NCI-H1105 treated with DMSO at 0.1 percent for 48 hours (cell line): ENCODE data around the gene COL23A1.
A peak's percentile ranks its signal among the peaks of the same experiment; 100 is the strongest.
"Not testable (repeated sequence)": the region's sequence is repeated elsewhere in the genome, so short reads cannot be mapped to it uniquely, and the experiment has no call there.

Source experiments
- DNase-seq: peaks from one replicate; lab custom pipeline; 2025; lab: John Stamatoyannopoulos, UW

The COL23A1 gene

DNA sequence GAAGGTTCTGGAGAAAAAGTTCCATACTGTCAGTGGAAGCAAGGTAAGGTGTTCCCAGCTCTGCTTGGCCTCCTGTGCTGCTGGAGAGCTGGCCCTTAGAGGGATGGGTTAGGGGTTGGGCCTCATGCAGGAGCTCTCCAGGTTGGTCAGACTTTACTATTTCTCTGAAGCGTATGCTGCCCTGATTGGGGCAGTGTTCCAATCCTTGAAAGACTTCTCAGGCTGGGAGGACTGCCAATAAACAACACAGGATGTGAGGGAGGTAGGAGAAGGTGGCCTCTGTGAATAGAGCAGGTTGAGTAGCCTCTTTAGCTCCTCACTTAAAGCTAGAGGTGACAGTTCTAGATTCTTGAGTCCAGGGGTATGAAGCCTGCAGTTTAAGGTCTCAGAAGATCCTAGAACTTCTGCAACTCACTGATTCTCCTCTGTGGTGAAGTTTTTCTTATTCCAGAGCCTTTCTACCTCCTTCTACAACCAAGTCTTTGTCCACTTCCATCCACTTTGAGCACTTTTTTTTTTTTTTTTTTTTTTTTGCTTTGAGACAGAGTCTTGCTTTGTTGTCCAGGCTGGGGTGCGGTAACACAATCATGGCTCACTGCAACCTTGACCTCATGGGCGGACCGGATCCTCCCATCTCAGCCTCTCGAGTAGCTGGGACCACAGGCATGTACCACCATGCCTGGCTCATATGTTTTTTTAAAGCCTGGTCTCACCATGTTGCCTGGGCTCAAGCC, 382.8 kb downstream of the COL23A1 start:
- DNase-seq: no peak

DNA sequence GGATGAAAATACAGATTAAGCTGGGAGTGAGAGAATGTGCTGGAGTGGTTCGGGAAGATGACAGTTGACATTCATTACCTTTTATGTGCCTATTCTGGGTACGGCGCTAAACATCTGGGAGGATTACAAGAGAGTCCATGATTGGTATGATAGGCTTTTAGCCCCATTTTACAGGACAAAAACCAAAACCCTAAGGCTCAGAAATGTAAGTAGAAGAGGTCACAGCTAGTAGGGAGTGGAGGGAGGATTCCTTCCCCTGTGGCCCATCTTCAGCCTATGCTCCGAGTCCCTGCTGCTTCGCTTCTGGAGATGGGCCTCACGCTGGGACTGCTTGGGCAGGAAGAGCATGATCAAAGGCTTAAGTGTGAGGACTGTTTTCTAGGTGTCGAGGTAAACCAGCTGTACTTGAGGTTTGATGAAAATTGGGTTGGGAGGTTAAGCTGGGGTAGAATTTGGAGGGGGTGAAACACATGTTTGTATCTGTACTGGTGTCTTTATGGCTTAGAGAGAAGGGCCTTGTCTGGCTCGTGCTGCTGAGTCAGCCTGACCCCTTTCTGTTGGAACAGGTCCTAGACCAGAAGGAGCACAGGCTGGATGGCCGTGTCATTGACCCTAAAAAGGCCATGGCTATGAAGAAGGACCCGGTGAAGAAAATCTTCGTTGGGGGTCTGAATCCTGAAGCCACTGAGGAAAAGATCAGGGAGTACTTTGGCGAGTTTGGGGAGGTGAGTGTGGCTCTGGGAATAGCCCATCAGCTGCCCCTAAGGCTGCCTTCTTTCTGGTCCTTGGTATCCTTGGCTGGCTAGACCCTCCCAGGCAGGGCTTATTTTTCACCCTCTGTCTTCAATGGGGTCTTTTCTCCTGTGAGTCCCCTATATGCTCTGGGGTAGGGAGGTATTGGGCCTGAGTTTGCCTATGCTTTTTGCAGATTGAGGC, 383.8 kb downstream of the COL23A1 start:
- DNase-seq: no peak

GRCh38 chr5:178205749-178206047, 384.5 kb downstream of the COL23A1 start:
- no peak for DNase-seq

GRCh38 chr5:178204935-178205748, 385.1 kb downstream of the COL23A1 start:
- peak; percentile 44 for DNase-seq

- peak; percentile 83 for DNase-seq
These were observed 385.8 kb downstream of the COL23A1 start, which contains the start of gene HNRNPAB for GRCh38 chr5:178204182-178204934. Gene HNRNPAB (plus strand): TSS chr5:178204533. CDS start chr5:178204838, 305 bp downstream.

- DNase-seq: no peak
These were observed 386.5 kb downstream of the COL23A1 start for GRCh38 chr5:178203670-178204181.

- no peak for DNase-seq
These were observed 387.7 kb downstream of the COL23A1 start for GRCh38 chr5:178202541-178202940.

DNA sequence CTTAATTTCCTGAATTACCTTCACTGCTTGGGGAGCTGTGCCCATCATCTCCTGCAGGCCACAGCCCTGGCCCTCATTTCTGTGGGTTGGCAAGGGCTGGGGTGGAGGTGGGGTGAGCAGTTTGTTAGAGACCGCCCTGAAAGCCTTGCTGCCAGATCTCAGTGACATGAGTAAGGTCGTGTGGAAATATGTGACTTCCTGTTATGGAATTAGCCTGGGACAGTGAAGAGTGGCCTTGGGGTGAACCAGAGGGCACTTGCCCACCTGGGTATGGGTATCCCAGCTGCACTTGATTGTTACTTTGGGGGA, 388.3 kb downstream of the COL23A1 start:
- DNase-seq: no peak

DNA sequence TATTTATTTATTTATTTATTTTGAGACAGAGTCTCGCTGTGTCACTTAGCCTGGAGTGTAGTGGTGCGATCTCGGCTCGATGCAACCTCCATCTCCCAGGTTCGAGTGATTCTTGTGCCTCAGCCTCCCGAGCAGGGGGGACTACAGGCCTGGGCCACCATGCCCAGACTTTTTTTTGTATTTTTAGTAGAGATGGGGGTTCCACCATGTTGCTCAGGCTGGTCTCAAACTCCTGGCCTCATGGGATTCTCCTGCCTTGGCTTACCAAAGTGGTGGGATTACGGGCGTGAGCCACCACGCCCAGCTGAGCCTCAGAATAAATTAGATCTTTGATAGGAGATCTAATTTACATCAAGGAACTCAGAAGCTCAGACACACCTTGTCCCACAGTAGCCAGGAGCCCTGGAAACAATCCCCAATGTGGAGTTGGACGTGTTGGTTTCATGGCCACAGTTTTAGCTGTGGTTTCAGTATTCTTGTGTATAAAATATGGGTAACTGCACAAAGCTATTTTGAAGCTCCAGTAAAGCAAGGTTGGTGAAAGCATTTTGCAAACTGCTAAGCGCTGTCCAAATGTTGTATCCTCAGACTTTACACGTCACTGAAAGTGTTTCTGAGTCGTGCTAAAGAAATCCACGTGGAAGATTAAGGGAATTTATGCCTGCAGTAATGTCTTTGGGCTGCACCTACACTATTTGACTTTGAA, 388.8 kb downstream of the COL23A1 start:
- DNase-seq: no peak

DNA sequence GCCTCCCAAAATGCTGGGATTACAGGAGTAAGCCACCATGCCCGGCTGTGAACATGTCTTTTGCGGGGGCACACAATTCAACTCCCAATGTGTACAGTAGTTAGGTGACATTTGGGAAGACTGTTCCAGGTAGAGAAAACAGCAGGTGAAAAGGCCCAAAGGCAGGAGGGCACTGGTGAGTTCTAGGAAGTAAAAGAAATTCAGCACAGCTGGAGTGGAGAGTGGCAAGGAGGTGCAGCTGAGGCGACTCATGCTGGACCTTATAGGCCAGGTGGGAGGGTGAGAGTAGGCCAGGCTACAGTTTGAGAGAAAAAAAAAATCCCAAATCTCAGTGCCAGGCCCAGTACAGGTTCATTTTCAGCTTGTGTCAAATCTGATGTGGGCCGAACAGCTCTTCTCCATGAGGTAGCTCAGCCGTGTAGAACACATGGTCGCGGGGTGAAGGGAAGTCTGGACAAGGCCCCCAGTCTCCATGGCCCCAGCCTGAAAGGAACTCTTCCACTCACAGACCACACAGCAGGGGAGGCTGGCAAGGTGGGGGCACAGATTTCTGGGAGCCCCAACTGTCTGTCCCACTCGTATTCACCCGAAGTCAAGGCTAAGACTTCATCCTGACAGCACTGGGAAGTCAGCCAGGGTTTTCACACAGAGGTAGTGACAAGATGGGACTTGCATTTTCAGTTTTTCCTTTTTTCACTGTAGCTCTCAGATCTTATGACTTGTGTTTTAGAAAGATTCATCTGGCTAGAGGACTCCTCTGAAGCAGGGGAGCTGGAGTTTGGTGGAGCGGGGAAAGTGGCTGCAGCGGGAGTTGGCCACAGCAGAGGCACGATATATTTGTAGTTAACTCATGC, 390.4 kb downstream of the COL23A1 start:
- no peak for DNase-seq

DNA sequence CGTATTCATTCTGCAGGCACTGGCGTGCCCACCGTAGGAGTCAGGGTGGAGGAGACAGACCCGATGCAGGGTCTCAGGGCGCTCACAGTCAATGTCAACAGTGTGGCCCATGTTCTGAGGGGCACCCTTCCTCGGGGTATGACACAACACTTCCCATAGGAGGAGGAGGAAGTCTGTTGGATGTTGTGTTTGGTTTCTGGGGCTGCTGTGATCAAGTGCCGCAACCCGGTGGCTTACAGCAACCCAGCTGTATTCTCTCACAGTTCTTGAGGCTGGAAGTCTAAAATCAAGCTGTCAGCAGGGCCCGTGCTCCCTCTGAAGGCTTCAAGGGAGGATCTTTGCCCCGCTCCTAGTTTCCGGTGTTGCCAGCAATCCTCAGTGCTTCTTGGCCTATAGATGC, 391.5 kb downstream of the COL23A1 start:
- no peak for DNase-seq

DNA sequence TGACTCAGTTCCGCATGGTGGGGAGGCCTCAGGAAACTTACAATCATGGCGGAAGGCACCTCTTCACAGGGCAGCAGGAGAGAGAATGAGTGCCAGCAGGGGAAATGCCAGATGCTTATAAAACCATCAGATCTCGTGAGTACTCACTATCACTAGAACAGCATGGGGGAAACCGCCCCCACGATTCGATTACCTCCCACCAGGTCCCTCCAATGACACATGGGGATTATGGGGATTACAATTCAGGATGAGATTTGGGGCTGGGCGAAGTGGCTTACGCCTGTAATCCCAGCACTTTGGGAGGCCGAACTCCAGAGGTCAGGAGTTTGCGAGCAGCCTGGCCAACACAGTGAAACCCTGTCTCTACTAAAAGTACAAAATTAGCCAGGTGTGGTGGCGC, 392.0 kb downstream of the COL23A1 start:
- not testable (repeated sequence) for DNase-seq

DNA sequence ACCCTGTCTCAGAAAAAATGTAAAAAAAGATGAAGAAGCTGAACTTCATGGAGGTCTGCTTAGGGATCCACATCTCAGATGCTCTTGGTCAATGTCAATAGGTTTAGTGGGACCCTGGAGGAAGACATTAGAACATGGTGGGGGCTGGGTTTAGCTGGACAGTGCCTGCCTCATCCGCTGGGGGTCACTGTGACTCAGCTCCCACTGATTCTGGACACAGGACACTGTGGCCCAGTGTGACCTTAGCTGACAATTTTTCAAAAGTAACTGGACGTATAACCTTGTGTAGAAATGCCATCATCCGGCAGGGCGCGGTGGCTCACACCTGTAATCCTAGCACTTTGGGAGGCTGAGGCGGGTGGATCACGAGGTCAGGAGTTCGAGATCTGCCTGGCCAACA, 393.2 kb downstream of the COL23A1 start:
- DNase-seq: no peak

- DNase-seq: no peak
These were observed 393.8 kb downstream of the COL23A1 start for GRCh38 chr5:178196281-178196812.

DNA sequence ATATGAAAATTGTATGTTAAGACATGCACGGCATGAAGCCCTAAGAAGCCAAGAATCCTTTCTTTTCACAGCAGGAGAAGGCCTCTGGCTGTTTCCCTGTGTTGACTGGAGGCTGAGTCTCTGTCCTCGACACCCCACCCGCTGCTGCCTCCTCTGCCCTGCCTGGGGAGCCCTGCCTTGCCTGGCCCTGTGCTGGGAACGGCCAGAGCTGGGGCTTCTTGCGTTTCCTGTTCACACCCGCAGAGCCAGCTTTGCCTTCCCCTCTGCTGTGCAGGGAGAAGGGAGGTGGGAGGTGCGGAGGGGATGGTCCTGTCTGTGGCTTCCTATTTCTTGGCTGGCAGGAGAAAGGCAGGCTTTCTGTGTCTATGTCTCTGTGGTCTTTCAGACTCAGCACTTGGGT, 396.2 kb downstream of the COL23A1 start:
- no peak for DNase-seq

DNA sequence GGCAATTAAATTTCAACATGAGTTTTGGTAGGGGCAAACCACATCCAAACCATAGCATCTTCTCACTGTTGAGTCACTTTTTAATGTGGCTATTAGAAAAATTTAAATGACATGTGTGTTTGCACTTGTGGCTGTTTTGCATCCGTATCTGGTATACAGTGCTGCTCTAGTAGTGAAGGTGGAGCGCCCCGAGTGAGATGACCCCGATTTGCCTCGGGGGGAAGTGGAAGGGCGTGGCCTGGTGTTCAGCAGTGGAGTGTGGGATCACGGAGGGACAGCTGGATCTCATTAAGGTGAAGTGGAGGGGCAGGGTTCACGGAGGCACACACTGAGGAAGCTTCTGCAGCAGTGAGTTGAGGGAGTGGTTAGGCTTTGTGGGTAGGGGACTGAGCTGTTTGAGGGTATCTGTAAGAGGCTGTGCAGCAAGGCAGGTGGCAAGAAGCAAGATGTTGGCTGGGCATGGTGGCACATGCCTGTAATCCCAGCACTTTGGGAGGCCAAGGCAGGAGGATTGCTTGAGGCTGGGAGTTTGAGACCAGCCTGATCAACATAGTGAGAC, 396.9 kb downstream of the COL23A1 start:
- DNase-seq: no peak

DNA sequence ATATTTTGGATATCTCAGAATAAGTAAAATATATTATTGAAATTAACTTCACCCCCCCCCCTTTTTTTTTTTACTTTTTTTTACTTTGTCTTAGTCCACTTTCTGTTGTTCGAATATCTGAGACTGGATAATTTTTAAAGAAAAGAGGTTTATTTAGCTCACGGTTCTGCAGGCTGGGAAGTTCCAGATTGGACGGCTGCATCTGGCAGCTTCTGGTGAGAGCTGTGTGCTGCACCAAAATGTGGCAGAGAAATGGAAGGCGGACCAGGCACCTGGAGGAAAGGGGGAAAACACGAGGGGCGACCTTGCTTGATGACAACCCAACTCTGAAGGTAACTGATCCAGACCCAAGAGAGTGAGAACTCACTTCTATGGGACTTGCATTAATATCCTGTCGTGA, 397.4 kb downstream of the COL23A1 start:
- DNase-seq: no peak

DNA sequence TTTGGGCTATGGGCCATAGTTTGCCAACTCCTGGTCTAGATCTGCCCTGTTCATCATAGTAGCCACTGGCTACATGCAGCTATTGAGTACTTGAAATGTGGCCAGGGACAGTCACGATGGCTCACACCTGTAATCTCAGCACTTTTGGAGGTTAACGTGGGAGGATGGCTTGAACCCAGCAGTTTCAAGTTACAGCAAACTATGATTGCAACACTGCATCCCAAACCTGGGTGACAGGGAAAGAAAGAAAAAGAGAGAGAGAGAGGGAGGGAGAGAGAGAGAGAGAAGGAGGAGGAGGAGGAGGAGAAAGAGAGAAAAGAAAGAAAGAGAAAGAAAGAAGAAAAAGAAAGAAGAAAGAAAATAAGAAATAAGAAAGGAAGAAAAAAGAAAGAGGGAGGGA, 397.9 kb downstream of the COL23A1 start:
- no peak for DNase-seq

GRCh38 chr5:178191661-178192060, 398.5 kb downstream of the COL23A1 start:
- DNase-seq: no peak
